Activated B cell treated with CpG ODN at 0.5 μM for 24 hours (primary cell): ENCODE data around the gene POLN. TPM values are rescaled to one million over a fixed set of nuclear protein-coding genes. Genes with fewer than 3 reads are reported as not detected.

Experiments
- ATAC-seq: fragments of 200-7000 bp; cut with Tn5 transposase; one replicate; pipeline ENCODE4 v1.10.0; 2021; ENCODE audit warnings: low read depth, mild to moderate bottlenecking, moderate library complexity
- CTCF ChIA-PET: fragments of 350-600 bp; sonication (Branson Sonifier 250); formaldehyde crosslinking; loops from one replicate; lab custom pipeline; 2021; ENCODE audit warnings: antibody characterized with exemption; lab: Charles Lee
- POLR2A ChIA-PET: fragments of 350-600 bp; sonication (Branson Sonifier 250); formaldehyde crosslinking; loops from one replicate; lab custom pipeline; 2021; ENCODE audit warnings: antibody characterized with exemption; lab: Charles Lee
- DNase-seq: peaks from one replicate; pipeline ENCODE4 v3.0.0; 2022
- H3K27ac Mint-ChIP-seq: one replicate; pipeline ENCODE4 v1.8.0; 2020; ENCODE audit warnings: mixed read lengths
- H3K27me3 Mint-ChIP-seq: one replicate; pipeline ENCODE4 v1.8.0; 2021; ENCODE audit warnings: mixed read lengths
- H3K36me3 Mint-ChIP-seq: one replicate; pipeline ENCODE4 v1.8.0; 2021; ENCODE audit warnings: low read depth, mixed read lengths
- H3K4me1 Mint-ChIP-seq: one replicate; pipeline ENCODE4 v1.8.0; 2021; ENCODE audit warnings: mixed read lengths
- H3K4me3 Mint-ChIP-seq: one replicate; pipeline ENCODE4 v1.8.0; 2020; ENCODE audit warnings: mild to moderate bottlenecking, mixed read lengths
- H3K9me3 Mint-ChIP-seq: one replicate; pipeline ENCODE4 v1.8.0; 2020; ENCODE audit warnings: mixed read lengths
- CTCF ChIP-seq: fragments of 200-600 bp; IDR thresholded peaks from one replicate; pipeline ENCODE4 v1.8.0; 2022; ENCODE audit warnings: antibody characterized with exemption, mild to moderate bottlenecking
- intact Hi-C: fragments of 100-400 bp; cut with micrococcal nuclease; formaldehyde crosslinking; loops from one replicate; pipeline ENCODE4 v1.15.1; 2024
- total RNA-seq: library from RNA; stranded (reverse); gene quantifications from 2 replicates; pipeline ENCODE4 v1.2.3, GENCODE V29; 2022

POLN gene
- total RNA-seq, 1 donor from 2014 or later, result 1.4 TPM

GRCh38 chr4:2105559-2105958 is 136.4 kb downstream of the POLN start:
- intact Hi-C loops, result no loop called here
- CTCF ChIA-PET, result no interaction called here
- H3K27ac Mint-ChIP-seq, result no peak overlapping the region

GRCh38 chr4:2104556-2105345 is 137.2 kb downstream of the POLN start:
- DNase-seq (no peak), ATAC-seq (no peak)
- peaks cover 5% of the 10 kb centered on the region for H3K36me3 Mint-ChIP-seq
- H3K4me1 Mint-ChIP-seq, result peaks cover 4% of the 10 kb centered on the region
- H3K27me3 Mint-ChIP-seq, result peaks cover 21% of the 10 kb centered on the region
- ChIA-PET POLR2A (no interaction called here), CTCF (no interaction called here)
- H3K4me3 Mint-ChIP-seq, result no peak overlapping the region
- no peak for TF ChIP-seq CTCF
- H3K9me3 Mint-ChIP-seq, result peaks cover 13% of the 10 kb centered on the region
- intact Hi-C loops, result no loop called here
- no peak overlapping the region for H3K27ac Mint-ChIP-seq

More at GRCh38 chr4:2105559-2105958, 136.4 kb downstream of the POLN start:
- no peak for ATAC-seq
- H3K9me3 Mint-ChIP-seq, result peaks cover 11% of the 10 kb centered on the region
- no peak for DNase-seq
- POLR2A ChIA-PET, result no interaction called here
- TF ChIP-seq CTCF, result no peak
- H3K4me3 Mint-ChIP-seq, result no peak overlapping the region
- H3K36me3 Mint-ChIP-seq, result peaks cover 5% of the 10 kb centered on the region
- H3K4me1 Mint-ChIP-seq, result peaks cover 4% of the 10 kb centered on the region
- peaks cover 21% of the 10 kb centered on the region for H3K27me3 Mint-ChIP-seq

- H3K27me3 Mint-ChIP-seq, result peaks cover 21% of the 10 kb centered on the region
- CTCF ChIA-PET, result no interaction called here
These were observed 137.9 kb downstream of the POLN start for GRCh38 chr4:2103843-2104547.

GRCh38 chr4:2103127-2103842 is 138.6 kb downstream of the POLN start:
- Mint-ChIP-seq H3K4me1 (peaks cover 4% of the 10 kb centered on the region), H3K27ac (no peak overlapping the region), H3K27me3 (peaks cover 17% of the 10 kb centered on the region), H3K9me3 (peaks cover 13% of the 10 kb centered on the region), H3K36me3 (peaks cover 5% of the 10 kb centered on the region), H3K4me3 (no peak overlapping the region)
- intact Hi-C loops, result no loop called here
- ATAC-seq, result no peak
- CTCF ChIA-PET, result no interaction called here
- no peak for TF ChIP-seq CTCF
- DNase-seq, result no peak
- POLR2A ChIA-PET, result no interaction called here

More at GRCh38 chr4:2103843-2104547, 137.9 kb downstream of the POLN start:
- DNase-seq (no peak), ATAC-seq (no peak)
- POLR2A ChIA-PET, result no interaction called here
- intact Hi-C loops, result no loop called here
- no peak overlapping the region for H3K27ac Mint-ChIP-seq
- peaks cover 5% of the 10 kb centered on the region for H3K36me3 Mint-ChIP-seq
- H3K4me3 Mint-ChIP-seq, result no peak overlapping the region
- peaks cover 4% of the 10 kb centered on the region for H3K4me1 Mint-ChIP-seq
- peaks cover 13% of the 10 kb centered on the region for H3K9me3 Mint-ChIP-seq
- TF ChIP-seq CTCF, result no peak
